ENCODE measurements around the gene COL7A1. TPM values are rescaled to one million over a fixed set of nuclear protein-coding genes. Genes with fewer than 3 reads are reported as not detected.
A peak's percentile ranks its signal among the peaks of the same experiment; 100 is the strongest.

The COL7A1 gene
- total and polyA plus RNA-seq, 2 of the 8 experiments (the other 6 are each of a cell fraction or from before 2014, with no cell fraction given) = 10.7 to 13.9 TPM

- Histone ChIP-seq H3K27ac (ENCODE audit: low read depth, low read length) (no peak overlapping the region), H3K18ac (ENCODE audit: extremely low read depth, low read length) (no peak overlapping the region), H2BK12ac (ENCODE audit: low read depth, low read length) (no peak overlapping the region), H3K79me2 (ENCODE audit: control insufficient read depth in 1 of 2, insufficient read depth in 2 of 2, low read length in 2 of 2) (no peaks in the 10 kb centered on the region), H4K91ac (replicated peaks; ENCODE audit: insufficient read length, low read length) (no peak overlapping the region), H3K56ac (replicated peaks; ENCODE audit: insufficient read length, low read depth, low read length) (no peak overlapping the region), H2BK5ac (ENCODE audit: low read depth, low read length) (0 out of 2 replicates have a peak overlapping the region, but pooled peaks have one; percentile 52), H4K5ac (ENCODE audit: insufficient read length, low read depth, low read length) (no peak overlapping the region), H3K4me1 (replicated peaks in 1 of 4; ENCODE audit: control insufficient read depth in 3 of 4, insufficient read depth in 4 of 4, low read length in 3 of 4) (peaks cover 3 to 23% (median 15%) of the 10 kb centered on the region in 4 experiments; a peak in 6 of 7 replicates), H3K9ac (replicated peaks in 1 of 4; ENCODE audit: extremely low read depth in 1 of 4, low read depth in 3 of 4, low read length in 3 of 4) (no peak overlapping the region), H3K4ac (replicated peaks; ENCODE audit: insufficient read length, low read depth, low read length) (no peak overlapping the region), H3K23me2 (ENCODE audit: low read depth, low read length) (peaks cover 1% of the 10 kb centered on the region; the same call in 1 of the 2 replicates), H4K8ac (ENCODE audit: extremely low read depth, insufficient read depth, low read length) (0 out of 2 replicates have a peak overlapping the region, but pooled peaks have one; percentile 35), H3K79me1 (ENCODE audit: low read depth, low read length) (no peaks in the 10 kb centered on the region), H3K4me3 (ENCODE audit: extremely low read depth in 1 of 4, insufficient read depth in 2 of 4, low read depth in 3 of 4, low read length in 4 of 4) (no peak overlapping the region), H2BK20ac (ENCODE audit: low read length) (no peak overlapping the region), H3K23ac (ENCODE audit: insufficient read length) (no peak overlapping the region), H2AK5ac (ENCODE audit: low read depth, low read length) (no peak overlapping the region), H2AFZ (ENCODE audit: low read length) (no peak overlapping the region), H3K4me2 (ENCODE audit: insufficient read depth in 1 of 2, low read depth in 2 of 2, low read length in 2 of 2) (no peak overlapping the region), H2BK15ac (ENCODE audit: low read length) (no peak overlapping the region), H3K36me3 (ENCODE audit: control insufficient read depth in 2 of 4, insufficient read depth in 4 of 4, low read length in 3 of 4) (no peaks in the 10 kb centered on the region), H3K9me3 (ENCODE audit: insufficient read depth in 2 of 2, low read depth in 1 of 2, low read length in 1 of 2) (no peaks in the 10 kb centered on the region), H2BK120ac (replicated peaks; ENCODE audit: low read depth, low read length) (no peak overlapping the region), H3K14ac (ENCODE audit: insufficient read length) (no peak overlapping the region), H3K27me3 (replicated peaks in 1 of 4; ENCODE audit: control insufficient read depth in 3 of 4, extremely low read depth in 1 of 4, insufficient read depth in 3 of 4, low read length in 3 of 4) (peaks cover 0 to 6% (median 0%) of the 10 kb centered on the region in 4 experiments; a peak in 4 of 7 replicates), H4K20me1 (replicated peaks in 1 of 2; ENCODE audit: control insufficient read depth in 1 of 2, insufficient read depth in 2 of 2, low read length in 2 of 2) (peaks cover 0 to 6% of the 10 kb centered on the region in 2 experiments)
- TF ChIP-seq SIN3A (conservative IDR thresholded peaks at IDR 0.05 in 1 of 2, IDR thresholded peaks at IDR 0.05 in 1 of 2; ENCODE audit: low read depth in 1 of 2, low read length in 2 of 2) = no peak
- no peak for TF ChIP-seq POLR2AphosphoS5 (IDR thresholded peaks at IDR 0.05; ENCODE audit: low read depth, low read length)
- TF ChIP-seq TBP (IDR thresholded peaks at IDR 0.05; ENCODE audit: low read depth, low read length) = no peak
- no peak for TF ChIP-seq CHD2 (IDR thresholded peaks at IDR 0.05; ENCODE audit: low read length)
- WGBS, 2 experiments (ENCODE audit: extremely low coverage in 1 of 2, insufficient coverage in 1 of 2, insufficient read length in 1 of 2, insufficient replicate concordance in 2 of 2, low coverage in 1 of 2, low lambda C conversion rate in 2 of 2, missing lambda C conversion rate in 1 of 2) = 96% methylated on average over 12 of the region's 14 CpGs; no CpG with 5 or more reads in 1 of the 2 experiments
- POLR2A ChIA-PET (ENCODE audit: partially characterized antibody) = interaction anchor here (0.6 to 1.2 kb wide), 2 partner anchors 12 to 499 kb away, joined by 3 read pairs; no protein-coding TSS in a partner anchor
- DNase-seq (ENCODE audit: low read depth in 1 of 2, low spot score in 2 of 2) = no peak
- CTCF ChIA-PET (ENCODE audit: partially characterized antibody) = interaction anchor here (1.2 to 1.5 kb wide), 2 partner anchors 10 to 33 kb away, joined by 3 to 4 read pairs; no protein-coding TSS in a partner anchor
- no peak for FAIRE-seq
Observed at GRCh38 chr3:48591436-48591835, 3.7 kb downstream of the COL7A1 start.

Data from H1 (cell line).